ENCODE results near the gene TOX3.

The TOX3 gene

DNA sequence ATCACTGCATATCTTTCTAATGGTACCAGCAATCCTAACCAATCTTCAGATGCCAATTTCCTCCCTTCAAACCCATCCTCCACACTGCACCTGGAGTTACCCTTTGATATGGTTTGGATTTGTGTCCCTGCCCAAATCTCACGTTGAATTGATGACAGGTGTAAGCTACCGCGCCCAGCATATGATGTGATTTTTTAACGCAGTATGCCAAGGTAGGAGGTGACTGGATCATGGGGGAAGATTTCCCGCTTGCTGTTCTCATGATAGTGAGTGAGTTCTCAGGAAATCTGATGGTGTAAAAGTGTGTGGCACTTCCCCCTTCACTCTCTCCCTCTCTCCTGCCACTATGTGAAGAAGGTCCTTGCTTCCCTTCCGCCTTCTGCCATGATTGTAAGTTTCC is 57.0 kb downstream of the TOX3 start:
- DNase-seq, result no peak

DNA sequence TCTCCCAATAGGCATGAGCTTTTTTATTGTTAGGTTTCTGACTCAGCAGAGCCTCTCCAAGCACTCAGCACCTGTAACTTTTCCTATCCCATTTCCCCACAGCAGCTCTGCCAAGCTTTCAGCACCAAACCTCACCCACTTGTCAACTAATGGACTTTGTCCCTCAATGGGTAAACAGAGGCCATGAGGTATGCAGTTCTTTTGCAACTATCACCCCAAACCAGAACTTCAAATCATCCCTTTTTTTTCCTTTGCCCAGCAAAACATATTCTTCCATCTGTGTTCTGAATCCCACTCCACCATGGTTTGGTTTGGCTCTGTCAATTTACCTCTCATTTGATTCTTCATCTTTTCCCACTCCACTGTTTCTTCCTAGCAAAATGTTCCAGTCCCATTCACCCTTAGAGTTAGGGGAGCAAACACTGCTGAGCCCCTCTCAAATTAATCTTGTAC is 58.1 kb downstream of the TOX3 start:
- DNase-seq, result no peak

DNA sequence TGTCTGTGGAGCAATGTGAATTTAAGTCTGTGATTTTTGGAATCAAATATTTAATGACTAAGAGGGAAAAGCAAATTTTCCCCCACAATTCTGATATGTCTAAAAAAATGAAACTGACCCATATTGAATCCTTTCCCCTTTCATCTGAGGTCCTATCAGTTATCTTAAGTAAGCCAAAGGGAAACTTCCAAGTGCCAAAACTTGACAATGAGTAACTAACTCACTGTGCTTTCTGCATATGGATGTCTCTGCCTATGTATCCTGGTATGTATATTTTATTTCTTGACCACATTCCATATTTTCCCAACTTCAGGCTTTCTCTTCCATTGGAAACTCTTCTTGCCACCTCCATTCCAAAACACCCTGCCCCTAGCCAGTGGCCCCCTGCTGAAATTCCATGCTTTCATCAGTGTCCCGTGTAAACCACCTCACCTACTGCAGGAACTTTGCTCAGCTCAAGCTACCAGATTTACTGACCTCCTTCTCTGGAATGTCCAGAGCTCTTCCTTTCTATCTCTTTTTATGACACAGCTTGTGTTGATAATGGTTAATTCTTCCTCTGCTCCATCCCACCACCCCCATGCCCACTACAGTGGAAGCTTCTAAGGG is 59.0 kb downstream of the TOX3 start:
- no peak for DNase-seq

DNA sequence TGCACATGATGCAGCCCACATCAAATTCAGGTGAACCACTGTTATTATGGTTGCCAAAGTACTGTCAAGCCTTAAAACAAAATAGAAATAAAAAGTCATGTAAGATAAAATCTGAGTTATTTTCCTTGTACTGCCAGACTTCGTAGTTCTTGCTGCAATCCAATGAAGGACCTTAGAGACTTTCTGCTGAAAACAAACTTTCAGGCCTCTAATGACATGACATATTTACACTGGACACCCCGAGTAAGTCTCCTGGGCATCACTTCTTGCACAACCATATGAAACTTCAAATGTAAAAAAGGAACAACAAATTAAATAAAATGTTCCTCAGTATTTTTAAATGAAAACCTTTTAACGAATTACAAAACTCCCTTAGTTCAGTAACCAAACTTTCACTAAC is 66.7 kb downstream of the TOX3 start:
- no peak for DNase-seq

DNA sequence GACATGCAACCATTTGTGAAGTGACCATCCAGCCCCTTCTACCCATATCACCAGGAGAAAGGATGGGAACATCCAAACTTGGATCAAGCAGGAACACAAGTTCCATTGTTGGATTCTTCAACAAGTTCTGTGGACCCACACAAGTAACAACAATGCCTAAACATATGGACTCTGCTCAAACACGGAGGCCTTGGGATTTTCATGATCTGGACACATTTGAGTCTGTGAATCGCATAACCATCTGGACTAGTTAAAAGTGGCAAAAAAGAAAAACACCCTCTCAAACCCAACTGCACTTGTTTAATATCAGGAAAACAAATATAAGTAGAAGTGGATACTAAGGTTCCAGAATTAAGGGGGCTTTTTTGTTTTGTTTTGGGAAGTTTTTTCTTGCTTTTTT is 70.8 kb downstream of the TOX3 start:
- no peak for DNase-seq

DNA sequence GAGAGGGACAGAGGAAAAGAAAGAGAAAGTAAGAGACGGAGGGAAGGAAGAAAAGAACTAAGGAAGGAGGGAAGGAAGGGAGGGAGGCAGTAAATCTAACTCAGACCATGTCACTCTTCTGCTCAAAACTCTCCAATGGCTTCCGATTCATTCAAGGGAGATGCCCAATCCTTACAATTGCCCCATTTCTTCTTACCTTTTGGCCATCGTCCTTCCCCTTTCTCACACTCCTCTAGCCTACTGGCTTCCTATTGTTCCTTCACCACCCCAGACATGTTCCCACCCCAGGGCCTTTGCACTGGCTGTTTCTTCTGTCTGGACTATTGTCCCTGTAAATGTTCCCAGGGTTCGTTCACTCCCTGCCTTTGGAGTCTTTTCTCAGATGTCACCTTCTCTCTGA is 72.3 kb downstream of the TOX3 start:
- DNase-seq, result no peak

DNA sequence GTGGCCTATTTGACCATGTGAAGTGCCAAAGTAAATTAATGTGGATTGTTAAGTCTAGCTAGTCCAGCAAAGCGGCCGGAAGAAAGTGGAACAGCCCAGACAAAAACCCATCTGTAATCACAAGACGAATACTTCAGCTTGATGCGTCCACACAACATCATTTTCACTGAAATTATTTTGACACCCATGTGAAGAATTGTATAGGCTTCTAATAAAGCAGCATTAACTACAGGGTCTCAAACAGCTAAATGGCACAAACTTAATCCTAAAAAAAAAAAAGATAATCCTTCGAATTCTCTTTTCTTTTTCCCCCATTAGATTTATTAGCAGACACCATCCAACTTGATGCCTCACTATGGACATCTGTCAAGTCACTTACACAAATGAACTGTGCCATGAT is 73.8 kb downstream of the TOX3 start:
- no peak for DNase-seq

DNA sequence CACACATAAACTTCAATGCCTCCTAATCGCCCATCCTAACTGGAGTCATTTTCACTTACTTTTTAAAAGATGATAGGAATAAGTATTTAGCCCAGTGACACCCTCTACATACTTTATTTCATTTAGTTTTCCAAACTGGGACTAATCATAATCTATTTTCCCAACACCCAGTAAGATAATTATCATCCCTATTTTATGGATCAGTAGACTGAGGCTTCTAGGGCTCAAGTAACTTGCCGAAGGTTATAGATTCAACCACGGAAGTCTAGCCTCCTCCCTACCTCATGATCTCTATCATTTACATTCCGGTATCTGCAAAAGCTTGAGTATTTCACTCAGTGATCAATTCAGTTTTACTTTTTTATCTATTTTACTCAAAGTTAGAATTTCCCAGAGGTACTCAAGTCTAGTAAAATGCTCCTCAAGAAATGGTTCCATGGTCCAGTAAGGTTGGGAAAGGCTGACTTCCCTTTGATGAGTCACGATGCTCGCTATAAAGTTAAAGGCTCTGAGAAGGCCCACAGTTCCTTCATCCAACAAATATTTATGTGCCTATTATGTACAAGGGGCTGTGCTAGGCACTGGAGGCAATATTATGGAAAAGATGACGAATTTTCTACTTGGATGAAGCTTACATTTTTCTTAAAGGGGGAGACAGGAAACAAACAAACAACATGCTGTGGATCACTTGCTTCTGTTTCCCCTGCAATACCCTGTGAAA is 75.1 kb downstream of the TOX3 start:
- DNase-seq, result no peak

DNA sequence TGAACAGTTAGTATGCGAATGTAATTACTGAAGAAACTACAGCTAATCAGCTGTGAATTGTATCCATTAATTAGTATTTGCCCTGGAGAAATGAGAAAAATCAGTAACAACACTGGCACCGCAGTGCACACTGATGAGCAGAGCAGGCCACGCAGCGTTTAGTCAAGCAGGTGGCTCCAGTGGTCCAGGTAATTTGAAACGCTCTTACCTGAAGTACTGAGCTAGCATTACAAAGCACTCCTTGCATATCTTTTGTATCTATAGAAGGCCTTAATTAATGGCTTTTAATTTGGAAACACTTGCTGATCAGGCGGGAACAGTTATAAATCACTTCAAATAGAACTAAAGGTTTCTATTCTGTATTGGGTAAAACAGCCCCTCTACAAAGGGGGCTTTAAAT is 76.4 kb downstream of the TOX3 start:
- DNase-seq, result no peak

DNA sequence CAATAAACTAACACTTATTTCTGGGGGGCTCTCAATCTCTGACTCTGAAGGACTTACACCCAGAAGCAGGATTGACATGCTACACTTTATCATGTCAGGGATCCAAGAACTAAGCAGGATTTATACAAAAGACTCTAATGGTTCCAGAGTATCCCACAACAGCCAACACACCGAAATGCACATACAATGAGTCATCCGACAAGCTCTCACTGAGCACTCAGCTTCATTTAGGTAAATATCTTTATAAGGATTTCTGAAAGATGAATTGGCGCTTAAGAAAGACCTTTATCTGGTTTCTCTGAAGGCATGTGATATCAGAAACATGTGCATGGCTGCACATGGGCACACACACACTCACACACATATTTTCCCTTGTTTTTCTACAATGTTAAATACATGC is 77.2 kb downstream of the TOX3 start:
- DNase-seq, result no peak

DNA sequence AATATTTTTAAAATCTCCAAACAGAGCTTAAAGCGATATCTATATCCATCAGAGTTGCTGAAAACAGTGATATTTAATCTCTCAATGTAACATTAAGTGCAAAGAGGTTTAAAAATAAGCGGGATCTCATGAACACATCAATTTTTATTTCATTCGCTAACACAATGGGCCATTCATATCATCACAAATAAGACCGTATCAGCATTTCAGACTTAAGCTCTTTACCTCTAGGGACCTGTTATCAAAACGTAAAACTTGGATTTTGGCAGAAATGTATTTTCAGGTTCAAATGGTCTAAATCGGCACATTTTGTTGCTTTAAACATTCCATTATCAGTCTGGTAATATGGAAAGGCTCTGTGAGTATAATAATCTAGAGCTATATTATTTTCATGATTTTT is 77.9 kb downstream of the TOX3 start:
- DNase-seq, result no peak

DNA sequence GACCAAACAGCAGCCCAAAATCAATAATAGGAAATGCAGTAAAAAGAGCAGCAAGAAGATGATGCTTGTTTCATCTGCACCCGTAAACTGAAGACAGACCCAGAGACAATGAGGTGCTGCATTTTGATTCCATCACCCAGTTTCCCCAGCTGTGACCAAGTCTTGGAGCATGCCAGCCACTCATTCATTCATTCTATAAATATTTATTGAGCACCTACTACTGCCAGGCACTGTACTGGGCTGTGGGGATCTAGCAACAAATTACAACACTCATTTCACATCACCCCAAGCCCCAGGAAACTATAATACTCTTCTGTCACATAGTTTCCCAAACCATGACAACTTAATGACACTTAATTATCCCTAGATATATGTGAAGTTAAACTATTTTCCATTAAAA is 79.2 kb downstream of the TOX3 start:
- DNase-seq, result no peak

DNA sequence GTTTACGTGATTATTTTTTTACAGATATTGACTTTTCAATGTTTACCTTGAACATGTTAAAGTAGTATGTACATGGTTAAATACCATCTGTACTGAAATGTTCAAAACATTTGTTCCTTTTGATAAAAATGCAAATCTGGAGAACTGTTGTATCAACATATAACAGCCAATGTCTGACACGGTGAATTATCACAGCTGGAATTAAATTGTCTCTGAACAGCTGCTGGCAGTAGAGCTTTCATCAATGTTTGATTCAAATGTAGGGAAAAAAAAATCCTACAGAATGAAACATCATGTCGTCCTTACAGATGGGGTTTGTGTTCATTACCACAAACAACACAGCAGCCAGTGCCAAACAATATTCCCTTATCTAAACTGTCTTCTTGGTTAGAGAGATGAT is 79.9 kb downstream of the TOX3 start:
- DNase-seq, result no peak

DNA sequence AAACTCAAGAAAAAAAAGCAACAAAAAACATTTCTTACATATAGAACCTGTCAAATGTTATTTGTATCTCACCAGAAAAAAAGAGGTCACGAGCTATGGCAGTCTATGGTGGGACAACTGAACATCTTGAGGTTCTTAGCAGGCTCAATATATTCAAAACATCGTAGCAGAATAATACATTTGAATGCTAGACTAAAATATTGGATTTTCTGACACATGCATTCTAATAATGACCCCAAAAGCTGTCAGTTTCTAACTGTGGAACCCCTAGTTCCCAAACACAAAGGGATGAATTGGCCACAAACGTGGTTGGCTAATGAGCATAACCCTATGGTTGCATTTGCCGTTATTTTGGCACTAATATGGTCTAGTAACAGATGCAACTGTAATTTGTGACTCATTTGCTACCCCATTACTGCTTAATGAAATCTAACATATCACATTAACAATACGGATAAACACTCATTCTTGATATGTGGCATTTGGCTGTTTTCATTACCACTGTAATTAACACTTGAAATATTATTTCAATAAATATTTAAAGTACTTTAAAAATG is 81.2 kb downstream of the TOX3 start:
- DNase-seq, result no peak

DNA sequence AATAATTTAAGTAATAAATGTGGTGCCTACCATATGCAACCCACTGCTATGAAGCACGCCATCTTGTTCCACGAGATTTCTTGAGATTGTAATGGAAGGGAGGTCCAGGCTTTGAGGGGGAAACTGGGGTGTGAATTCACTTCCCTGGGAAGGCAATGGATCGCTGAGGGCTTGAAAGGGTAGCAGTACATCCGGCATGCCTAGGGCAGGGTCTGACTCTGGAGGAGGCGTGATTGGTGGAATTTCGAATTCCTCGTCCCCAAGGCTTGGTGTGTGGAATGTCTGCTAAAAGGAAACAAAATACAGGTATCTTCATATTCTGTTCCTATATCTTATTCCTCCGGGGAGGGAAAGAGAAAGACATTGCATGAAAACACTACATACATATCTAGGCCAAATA is 83.0 kb downstream of the TOX3 start:
- no peak for DNase-seq

DNA sequence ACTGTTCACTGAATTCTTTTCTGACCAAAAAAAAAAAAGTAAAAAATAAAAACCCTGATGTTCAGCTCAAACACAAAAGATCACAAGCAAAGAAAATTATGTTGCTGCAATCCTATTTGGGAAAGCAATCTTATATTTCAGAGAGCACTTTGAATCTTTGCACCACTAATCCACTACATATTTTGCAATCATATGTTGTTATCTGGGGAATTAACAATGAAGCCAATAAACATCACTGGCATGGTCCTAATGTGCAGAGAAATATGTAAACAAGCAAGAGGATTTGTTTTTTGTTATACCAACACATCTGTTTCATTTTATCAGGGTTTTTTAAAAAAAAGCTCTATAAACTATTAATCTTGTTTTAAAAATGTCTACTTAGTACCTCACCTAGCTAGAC is 84.1 kb downstream of the TOX3 start:
- no peak for DNase-seq

DNA sequence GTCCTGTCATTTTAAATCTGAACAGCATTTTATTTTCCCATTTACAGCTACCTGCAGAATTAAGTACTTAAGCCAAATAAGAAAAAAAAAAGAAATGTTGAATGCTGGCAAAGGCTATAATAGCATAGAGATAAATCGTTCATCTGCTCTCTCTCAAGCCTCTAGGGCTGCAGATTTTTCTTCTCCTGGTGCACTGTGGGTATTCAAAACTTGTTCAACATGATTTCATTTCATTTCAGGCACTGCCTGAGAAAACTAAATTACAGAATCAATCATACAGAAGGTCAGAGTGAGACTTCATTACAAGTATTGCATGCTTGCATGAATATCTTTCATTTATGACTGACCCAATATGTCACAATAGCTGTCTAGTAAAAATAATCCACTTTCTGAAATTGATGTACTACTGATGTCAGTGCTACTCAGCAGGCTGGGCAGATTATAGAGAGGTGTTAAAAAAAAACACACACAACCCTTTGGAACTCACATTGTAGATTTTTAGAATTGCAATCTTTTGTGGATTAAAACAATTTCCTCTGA is 86.2 kb downstream of the TOX3 start:
- DNase-seq, result no peak

DNA sequence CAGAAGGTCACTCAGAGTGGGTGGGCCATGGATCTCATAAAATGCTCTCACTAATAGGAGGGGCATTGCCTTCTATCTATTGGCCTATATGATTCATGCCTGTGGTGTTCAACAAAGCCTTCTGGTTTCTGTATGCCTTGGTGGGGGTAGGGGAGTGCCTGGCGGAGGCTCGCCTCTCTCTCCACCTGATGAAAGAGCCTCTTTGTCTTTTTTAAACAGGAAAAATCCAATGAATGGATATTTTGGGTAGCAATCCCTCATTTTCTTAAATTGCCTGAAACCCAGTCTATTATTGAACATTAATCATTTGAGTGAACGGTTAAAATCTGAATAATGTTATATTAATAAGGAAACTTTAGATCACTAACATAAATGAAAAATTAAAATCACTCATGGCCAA is 90.6 kb downstream of the TOX3 start:
- DNase-seq, result no peak

DNA sequence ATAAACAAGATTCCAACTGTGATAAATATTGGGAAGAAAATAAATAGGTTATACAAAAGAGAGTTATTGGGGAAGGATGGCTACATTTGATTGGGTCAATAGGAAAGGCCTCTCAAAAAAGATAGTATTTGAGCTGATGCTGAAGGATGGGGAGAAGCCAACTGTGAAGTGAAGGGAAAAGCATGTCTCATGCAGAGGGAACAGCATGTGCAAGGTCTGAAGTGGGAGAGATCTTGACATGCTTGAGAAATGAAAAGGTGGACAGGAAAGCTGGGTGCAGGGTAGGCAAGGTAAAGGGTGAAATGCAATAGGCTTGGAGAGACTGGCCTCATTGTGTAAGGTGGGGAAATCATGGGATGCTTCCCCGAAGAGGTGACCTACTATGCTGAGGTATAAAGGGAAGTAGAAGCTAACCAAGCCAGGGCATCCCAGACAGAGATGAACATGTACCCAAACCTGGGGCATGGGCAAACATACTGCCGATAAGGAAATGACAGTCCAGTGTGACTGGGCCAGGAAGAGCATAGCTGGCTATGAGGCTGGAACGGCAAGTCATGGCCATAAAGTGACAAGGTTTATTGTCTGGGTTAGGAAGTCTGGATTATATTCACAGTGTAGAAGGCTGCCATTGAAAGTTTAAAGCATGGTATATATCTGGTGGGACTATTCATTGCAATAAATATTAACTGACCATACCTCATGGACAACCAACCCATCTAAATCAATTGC is 91.2 kb downstream of the TOX3 start:
- no peak for DNase-seq

DNA sequence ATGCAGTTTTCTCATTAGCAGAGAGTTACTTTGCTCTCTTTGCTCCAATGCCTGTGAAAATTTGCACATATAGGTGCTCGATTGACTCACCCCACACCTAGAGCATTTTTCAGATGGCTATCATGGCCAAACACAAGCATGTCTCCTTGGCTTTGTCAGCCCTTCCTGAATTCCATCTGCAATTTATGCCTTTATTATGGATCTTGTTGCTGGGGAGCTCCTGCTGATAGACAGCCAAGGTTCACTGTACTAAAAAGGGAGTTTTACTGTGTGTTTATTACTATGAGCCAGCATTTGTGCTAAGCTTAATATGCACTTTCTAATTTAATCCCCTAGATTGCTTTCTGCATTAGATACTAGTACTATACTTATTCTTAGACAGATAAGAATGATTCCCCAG is 93.3 kb downstream of the TOX3 start:
- no peak for DNase-seq

DNA sequence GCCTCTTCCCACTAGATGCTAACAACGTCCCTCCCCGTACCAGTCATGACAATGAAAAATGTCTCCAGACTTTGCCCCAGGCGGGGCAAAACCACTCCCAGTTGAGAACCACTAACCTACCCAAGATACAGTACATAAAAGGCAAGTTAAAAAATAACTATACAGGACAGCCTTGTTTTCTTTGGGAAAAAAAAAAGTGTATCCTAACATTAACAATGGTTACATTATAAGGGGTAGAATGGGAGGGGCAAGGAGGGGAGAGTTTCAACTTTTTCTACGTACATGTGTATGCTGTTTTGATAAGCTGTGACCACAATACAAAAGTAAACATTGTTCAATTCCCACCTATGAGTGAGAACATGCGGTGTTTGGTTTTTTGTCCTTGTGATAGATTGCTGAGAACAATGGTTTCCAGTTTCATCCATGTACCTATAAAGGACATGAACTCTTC is 94.9 kb downstream of the TOX3 start:
- no peak for DNase-seq

DNA sequence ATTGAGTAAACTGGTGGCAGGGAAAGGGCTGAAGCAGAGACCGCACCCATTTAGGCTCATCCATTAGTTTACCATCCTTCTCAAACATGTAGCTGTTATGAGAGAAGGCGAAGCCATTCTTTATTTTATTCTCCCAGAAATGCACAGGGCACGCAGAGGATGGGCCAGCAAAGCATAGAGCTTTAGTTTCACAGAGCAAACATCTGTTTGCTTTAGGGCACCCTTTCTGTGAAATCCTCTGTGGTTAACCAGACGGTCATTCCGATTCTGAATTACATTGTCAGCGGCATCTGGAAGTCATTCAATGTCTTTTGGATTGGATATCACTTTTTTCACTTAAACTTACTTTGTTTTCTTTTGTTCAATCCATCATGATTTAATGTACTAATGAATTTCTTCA is 96.0 kb downstream of the TOX3 start:
- DNase-seq, result no peak

DNA sequence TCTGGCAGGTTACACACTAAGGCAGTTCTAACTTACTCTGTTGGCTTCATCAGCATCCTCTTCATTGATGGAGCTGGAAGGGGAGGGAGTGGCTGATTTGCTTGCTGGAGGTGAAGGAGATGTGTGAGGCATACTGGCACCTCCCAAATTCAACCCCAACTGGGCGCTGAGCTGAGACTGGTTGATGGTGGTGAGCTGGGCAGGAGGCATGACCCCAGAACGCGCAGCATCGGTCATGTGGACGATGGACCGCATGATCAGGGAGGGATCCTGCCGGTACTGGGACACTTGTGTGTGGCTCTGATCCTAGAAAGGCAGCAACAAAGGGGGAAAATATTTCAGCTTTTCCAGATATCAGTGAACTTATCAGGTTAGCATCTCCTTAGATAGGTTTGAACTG is 96.7 kb downstream of the TOX3 start:
- no peak for DNase-seq

DNA sequence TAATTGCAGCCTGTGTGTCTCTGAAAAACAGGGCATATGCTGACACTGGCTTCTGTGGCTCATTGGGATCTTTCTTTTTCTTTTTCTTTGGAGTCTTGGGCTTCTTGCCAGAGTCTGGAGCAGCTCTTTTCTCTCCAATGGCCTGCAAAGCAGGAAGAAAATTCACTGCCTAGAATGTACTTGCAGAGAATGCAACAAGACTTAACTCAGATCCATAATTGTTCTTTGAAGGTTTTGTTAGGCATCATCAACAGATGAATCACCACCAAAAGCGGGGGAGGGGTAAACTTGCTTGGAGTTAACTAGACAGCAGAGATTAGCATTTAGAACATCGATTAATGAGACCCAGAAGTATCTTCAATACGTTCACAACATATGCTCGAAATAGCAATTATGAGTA is 100.9 kb downstream of the TOX3 start:
- no peak for DNase-seq
